Fibroblast of villous mesenchyme (primary cell): ENCODE measurements around the gene TBC1D16. TPM values are rescaled to one million over a fixed set of nuclear protein-coding genes. Genes with fewer than 3 reads are reported as not detected.
A peak's percentile ranks its signal among the peaks of the same experiment; 100 is the strongest.

Experiments used
- DNase-seq: peaks from one replicate; pipeline ENCODE4 v3.0.0-alpha.2; 2010; ENCODE audit warnings: low read depth
- H3K4me3 ChIP-seq: 2 replicates; pipeline ENCODE4 v1.5.1; 2011; ENCODE audit warnings: low read depth, mild to moderate bottlenecking, low read length
- total RNA-seq: library from RNA; depleted of rRNA; stranded (reverse); fragments of >200 nt; gene quantifications from 2 replicates; pipeline ENCODE4 v1.2.3, GENCODE V29; 2012
- TF ChIP-seq, protein P1 (sequence below): IDR thresholded peaks from 2 replicates; pipeline ENCODE4 v1.5.1; 2012; ENCODE audit warnings: low read depth, mild to moderate bottlenecking, low read length; ENCODE audit not compliant: insufficient read depth

TBC1D16 gene
- total RNA-seq, 1 donor, result 32.8 TPM

DNA sequence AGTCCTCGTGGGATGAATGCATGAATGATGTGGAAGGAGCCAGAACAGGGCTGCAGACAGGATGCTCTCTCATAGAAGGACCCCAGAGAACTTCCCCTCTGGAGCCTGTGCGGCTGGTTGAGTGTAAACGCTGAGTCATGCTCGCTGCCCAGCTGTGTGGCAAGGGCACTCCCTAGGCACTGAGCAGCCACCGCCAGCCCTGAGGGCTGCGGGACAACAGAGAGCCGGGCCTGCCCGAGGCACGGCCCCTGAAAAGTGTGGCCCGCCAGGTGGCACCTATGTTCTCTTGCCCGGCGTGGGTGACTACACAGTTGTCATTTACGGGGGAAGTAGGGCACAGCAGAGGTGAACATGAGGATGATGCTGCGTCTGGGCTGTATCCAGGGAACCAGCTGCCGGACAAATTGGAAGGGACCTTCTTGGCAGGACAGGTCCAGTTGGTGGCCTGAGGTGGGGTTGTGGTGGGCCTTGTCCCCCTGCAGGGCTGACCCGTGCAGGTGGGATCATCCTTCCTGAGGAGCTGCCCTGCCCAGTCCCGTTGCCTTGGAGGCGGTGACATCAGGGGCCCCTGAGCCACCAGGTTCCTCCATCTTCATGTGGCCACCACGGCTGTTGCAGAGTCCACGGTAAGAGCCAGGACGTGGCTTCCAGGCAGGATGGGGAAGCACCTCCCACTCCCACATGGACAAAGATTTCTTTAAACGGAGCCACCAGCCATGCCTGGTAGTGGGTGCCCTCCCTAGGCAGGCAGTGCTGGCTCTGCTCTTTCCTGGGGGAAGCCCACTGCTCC is 101.6 kb downstream of the TBC1D16 start:
- no peak overlapping the region for H3K4me3 ChIP-seq
- TF ChIP-seq, protein P1, sequence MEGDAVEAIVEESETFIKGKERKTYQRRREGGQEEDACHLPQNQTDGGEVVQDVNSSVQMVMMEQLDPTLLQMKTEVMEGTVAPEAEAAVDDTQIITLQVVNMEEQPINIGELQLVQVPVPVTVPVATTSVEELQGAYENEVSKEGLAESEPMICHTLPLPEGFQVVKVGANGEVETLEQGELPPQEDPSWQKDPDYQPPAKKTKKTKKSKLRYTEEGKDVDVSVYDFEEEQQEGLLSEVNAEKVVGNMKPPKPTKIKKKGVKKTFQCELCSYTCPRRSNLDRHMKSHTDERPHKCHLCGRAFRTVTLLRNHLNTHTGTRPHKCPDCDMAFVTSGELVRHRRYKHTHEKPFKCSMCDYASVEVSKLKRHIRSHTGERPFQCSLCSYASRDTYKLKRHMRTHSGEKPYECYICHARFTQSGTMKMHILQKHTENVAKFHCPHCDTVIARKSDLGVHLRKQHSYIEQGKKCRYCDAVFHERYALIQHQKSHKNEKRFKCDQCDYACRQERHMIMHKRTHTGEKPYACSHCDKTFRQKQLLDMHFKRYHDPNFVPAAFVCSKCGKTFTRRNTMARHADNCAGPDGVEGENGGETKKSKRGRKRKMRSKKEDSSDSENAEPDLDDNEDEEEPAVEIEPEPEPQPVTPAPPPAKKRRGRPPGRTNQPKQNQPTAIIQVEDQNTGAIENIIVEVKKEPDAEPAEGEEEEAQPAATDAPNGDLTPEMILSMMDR, result no peak
- no peak for DNase-seq

DNA sequence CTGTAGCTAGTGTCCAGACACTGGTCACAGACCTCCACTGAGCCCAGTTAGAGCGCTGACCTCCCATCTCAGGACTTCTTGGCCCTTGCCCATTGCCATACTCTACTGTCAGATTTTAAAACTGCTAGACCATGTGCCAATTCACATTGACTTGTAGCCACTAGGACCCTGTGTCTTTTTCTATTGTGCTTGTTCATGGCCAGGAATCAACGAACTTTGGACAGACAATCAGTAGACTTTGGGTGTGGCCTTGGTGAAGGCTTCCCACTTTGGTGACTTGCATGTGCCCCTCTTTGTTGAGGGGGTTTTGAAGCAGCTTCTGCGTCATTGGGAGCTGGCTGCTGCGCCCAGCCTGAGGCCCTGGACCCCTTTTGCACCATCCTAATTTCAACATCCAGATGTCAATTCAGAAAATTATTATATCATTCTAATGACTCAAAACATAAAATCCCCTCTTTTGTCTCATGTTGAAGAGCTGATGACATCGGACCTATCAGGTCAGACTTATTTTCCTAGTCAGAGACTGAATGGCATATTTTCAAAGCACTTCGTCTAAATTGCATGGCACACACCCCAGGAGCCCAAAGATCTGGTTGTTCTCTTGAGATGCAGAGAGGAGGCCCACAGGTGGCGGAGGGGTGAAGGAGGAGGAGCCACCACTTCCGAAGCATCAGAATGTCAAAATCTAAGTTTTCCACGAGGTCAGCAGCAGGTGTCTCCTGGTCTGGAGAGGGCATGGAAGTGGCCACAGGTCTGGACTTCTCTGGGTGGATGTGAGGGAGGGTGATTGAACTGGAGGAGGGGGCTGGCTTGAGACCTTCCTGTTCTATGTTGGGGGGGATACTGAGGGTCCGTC is 103.0 kb downstream of the TBC1D16 start:
- no peak overlapping the region for H3K4me3 ChIP-seq
- TF ChIP-seq, protein P1, result no peak
- no peak for DNase-seq

DNA sequence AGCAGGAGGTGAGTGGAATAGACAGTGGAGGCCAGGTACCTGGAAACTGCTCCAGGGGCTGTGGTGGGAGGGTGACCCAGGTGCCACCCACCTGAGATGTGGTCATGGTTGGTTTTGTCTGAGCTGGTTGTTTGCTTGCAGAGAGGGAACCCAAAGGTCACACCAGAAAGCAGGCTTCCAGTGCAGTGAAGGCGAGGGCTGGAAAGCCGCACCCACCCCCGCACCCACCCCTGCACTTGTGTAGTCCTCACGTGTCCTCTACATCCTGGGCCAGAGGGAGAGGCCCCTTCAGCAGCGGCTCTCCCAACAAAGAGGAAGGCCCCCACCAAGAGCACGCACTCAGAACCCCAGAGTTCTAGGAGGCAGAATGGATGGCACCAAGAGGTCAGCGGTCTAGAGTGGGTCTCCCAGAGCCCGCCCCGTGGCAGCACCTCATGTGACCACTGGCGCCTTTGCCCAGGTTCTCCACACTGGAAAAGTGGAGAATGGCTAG is 103.8 kb downstream of the TBC1D16 start:
- TF ChIP-seq, protein P1, result no peak

DNA sequence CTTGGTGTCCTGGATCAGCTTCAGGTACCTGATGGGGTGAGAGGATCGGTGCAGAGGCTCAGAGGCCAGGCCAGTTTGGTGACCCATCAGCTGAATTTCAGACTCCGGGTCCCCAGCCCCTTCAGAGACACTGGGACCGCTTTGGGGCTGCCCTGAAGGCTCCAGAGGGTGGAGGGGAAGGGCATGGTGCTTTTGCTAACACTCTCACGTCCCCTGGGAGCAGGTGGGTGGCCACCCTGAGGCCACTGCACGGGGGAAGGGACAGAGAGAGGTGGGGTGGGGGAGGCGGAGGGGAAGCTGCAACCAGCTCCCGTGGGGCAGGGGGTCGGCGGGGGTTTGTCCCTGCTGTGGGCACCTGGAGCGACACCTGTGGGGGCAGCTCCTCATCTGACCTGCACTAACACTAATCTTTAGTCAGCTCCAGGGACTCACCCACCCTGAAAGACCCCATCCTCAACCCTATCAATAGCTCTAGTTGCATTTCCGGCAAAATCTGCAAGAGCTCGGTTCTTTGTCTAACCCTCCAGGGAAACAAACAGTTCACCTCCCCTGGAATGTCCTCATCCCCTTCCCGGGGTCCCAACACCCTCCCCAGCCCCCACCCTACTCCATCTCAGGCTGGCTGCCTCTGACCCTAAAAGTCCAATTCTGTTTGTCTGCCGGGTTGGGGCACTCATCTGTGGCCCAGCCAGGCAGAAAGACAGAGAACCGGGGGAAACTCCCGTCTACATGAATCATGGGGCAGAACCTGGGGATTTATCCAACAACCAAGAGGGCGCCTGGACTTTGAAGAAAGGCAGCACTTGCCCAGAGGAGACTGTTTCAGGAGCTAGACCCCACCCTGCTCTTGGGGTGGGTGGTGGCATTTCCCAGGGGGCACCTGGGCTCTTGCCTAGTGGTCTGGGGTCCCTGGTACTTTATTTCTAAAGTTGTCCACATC is 104.5 kb downstream of the TBC1D16 start:
- H3K4me3 ChIP-seq, result no peak overlapping the region
- TF ChIP-seq, protein P1, result no peak
- DNase-seq, result no peak

More for the DNA sequence above, 103.8 kb downstream of the TBC1D16 start:
- DNase-seq, result no peak
- H3K4me3 ChIP-seq, result no peak overlapping the region

DNA sequence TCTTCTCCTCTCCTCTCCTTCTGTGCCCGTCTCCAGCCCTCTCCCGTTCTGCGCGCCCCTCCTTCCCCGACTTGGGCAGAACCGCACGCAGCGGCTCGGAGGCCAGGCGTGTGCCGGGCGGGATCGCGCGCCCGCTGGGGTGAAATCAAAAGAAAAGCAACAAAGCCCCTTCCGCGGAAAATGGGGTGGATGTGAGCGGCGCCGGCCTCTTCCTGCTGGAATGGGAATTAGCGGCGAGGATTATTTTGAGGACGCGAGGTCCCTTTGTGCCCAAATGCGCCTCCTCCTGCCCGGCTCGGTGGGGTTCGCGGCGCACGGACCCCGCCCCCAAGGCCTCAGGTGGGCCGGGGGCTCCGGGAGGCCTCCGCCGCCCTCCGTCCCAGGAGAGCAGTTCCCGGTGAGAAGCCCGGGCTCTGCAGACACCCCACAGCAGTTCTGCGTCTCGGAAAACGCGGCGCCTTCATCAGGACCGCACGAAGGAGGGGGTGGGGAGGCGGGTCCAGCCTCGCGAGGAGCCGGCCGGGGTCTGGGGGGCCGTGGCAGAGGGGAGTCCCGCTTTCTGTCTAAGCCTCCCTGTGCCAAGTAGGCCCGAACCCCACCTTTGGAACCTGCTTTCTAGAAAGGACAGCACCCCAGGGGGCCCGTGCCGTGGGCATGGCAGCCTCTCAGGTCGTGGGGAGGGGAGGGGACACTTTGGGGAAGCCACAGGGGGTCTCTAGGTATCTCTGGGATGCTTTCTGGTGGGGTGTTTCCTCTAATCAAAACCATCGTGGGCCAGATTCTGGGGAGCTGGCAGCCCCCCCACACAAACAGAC is 105.4 kb downstream of the TBC1D16 start:
- TF ChIP-seq, protein P1, result no peak
- no peak for DNase-seq
- peak overlapping the region; percentile 29 for H3K4me3 ChIP-seq
